ENCODE data around the gene FRRS1L. TPM values are rescaled to one million over a fixed set of nuclear protein-coding genes. Genes with fewer than 3 reads are reported as not detected.

FRRS1L gene
- total and polyA plus RNA-seq, 8 donors: 0.47 to 7.2 (median 3.1) TPM; not detected in 1

DNA sequence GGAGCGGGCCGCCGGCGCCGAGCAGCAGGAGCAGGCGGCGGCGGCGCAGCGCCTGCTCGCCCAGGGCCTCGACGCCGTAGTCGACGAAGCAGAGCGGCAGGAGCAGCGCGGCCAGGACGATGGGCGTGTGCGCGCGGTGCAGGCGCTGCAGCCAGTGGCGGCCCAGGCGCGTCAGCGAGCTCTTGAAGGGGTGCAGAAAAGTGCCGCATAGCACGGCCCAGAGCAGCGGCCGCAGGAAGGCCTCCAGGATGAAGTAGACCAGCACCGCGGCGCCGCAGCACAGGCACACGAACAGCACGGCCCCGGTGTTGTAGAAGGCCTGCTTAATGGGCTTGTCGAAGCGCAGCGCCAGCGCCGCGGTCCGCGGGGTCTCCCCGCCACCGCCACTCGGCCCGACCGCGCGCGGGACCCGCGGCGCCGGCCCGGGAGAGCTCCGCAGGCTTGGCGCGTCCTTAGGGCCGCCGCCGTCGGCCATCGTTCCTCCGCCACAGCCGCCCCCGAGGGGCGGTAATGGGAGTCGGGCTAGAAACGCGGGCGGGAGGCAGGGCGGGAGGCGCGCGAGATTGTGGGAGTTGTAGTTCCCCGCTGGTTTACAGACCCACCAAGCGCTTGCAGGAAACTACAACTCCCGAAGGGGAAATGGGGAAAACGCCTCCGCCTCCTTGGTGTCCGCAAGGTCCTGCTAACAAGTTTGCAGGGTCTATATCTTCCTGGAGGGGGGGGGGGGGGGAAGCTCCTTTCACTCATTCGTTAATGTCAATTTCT, 47.4 kb downstream of the FRRS1L start, which contains the start of gene TMEM245:
Gene TMEM245, minus strand, starts transcription at position 509 of the 765 bp plus-strand sequence. Its CDS starts 34 bp downstream, at position 475.
- ATAC-seq (peak; percentile 94), DNase-seq (peak; percentile 95 to 99 (median 96))
- no peaks in the 10 kb centered on the region for H3K36me3 ChIP-seq
- peak within 1 kb of the TSS; percentile 90 to 91 for H3K4me3 ChIP-seq
- intact Hi-C loops (cut with DNase I): no loop called here
- H3K27ac ChIP-seq: peak within 1 kb of the TSS; percentile 89 to 90
- H3K27me3 ChIP-seq: no peaks in the 10 kb centered on the region
- no peaks in the 10 kb centered on the region for H3K9me3 ChIP-seq
- TF ChIP-seq, protein P1, sequence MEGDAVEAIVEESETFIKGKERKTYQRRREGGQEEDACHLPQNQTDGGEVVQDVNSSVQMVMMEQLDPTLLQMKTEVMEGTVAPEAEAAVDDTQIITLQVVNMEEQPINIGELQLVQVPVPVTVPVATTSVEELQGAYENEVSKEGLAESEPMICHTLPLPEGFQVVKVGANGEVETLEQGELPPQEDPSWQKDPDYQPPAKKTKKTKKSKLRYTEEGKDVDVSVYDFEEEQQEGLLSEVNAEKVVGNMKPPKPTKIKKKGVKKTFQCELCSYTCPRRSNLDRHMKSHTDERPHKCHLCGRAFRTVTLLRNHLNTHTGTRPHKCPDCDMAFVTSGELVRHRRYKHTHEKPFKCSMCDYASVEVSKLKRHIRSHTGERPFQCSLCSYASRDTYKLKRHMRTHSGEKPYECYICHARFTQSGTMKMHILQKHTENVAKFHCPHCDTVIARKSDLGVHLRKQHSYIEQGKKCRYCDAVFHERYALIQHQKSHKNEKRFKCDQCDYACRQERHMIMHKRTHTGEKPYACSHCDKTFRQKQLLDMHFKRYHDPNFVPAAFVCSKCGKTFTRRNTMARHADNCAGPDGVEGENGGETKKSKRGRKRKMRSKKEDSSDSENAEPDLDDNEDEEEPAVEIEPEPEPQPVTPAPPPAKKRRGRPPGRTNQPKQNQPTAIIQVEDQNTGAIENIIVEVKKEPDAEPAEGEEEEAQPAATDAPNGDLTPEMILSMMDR (IDR thresholded peaks at IDR 0.05): no peak
- peaks cover 10 to 47% of the 10 kb centered on the region in 2 donors for H3K4me1 ChIP-seq

- H3K9me3 ChIP-seq: no peaks in the 10 kb centered on the region
- H3K4me3 ChIP-seq: peak overlapping the region; percentile 90 to 91
- TF ChIP-seq, protein P1 (IDR thresholded peaks at IDR 0.05): no peak
- H3K4me1 ChIP-seq: peaks cover 10 to 54% of the 10 kb centered on the region in 2 donors
- H3K36me3 ChIP-seq: no peaks in the 10 kb centered on the region
- peak overlapping the region; percentile 89 to 90 for H3K27ac ChIP-seq
- DNase-seq: peak in 1 of 4 donors; percentile 42
- peak; percentile 1 for ATAC-seq
- intact Hi-C loops (cut with DNase I): no loop called here
- H3K27me3 ChIP-seq: no peaks in the 10 kb centered on the region
These were observed 48.1 kb downstream of the FRRS1L start for GRCh38 chr9:109118808-109119438.

- intact Hi-C loops (cut with DNase I): no loop called here
- DNase-seq: no peak
These were observed 48.9 kb downstream of the FRRS1L start for GRCh38 chr9:109117856-109118807.

GRCh38 chr9:109115931-109116526, 51.0 kb downstream of the FRRS1L start:
- peaks cover 23 to 82% of the 10 kb centered on the region in 2 donors for H3K4me1 ChIP-seq
- H3K36me3 ChIP-seq: no peaks in the 10 kb centered on the region
- H3K4me3 ChIP-seq: no peak overlapping the region
- peak overlapping the region in 1 of 2 donors; percentile 16 for H3K27ac ChIP-seq
- TF ChIP-seq, protein P1 (IDR thresholded peaks at IDR 0.05): no peak
- intact Hi-C loops (cut with DNase I): no loop called here
- ATAC-seq (no peak), DNase-seq (no peak)
- no peaks in the 10 kb centered on the region for H3K27me3 ChIP-seq
- H3K9me3 ChIP-seq: no peaks in the 10 kb centered on the region

More at GRCh38 chr9:109117856-109118807, 48.9 kb downstream of the FRRS1L start:
- Histone ChIP-seq H3K27ac (peak overlapping the region; percentile 89 to 90), H3K9me3 (no peaks in the 10 kb centered on the region), H3K4me3 (peak overlapping the region; percentile 90 to 91), H3K4me1 (peaks cover 13 to 62% of the 10 kb centered on the region in 2 donors), H3K36me3 (no peaks in the 10 kb centered on the region), H3K27me3 (no peaks in the 10 kb centered on the region)
- peak; percentile 6 for ATAC-seq
- TF ChIP-seq, protein P1 (IDR thresholded peaks at IDR 0.05): no peak
